Neural cell (in vitro differentiated cells): ENCODE measurements around the gene MED8.

ENCODE experiments used
- CTCF ChIP-seq: fragments of 450-650 bp; IDR thresholded peaks from 2 replicates; pipeline ENCODE4 v1.5.1; 2014; ENCODE audit warnings: antibody characterized with exemption, mild to moderate bottlenecking, moderate library complexity; ENCODE audit not compliant: poor library complexity, severe bottlenecking
- EZH2 ChIP-seq: fragments of 200-600, 300-800 bp; shearing (Covaris generic), sonication (generic); IDR thresholded peaks from 2 replicates; pipeline ENCODE4 v1.6.1; 2014; ENCODE audit warnings: antibody characterized with exemption, low read length, borderline replicate concordance, mild to moderate bottlenecking; ENCODE audit not compliant: insufficient read depth, poor library complexity, severe bottlenecking
- MXI1 ChIP-seq: fragments of 450-650 bp; conservative IDR thresholded peaks from 2 replicates; pipeline ENCODE4 v1.6.1; 2014; ENCODE audit warnings: antibody characterized with exemption, mild to moderate bottlenecking; ENCODE audit not compliant: poor library complexity, severe bottlenecking
- REST ChIP-seq: IDR thresholded peaks from 2 replicates; pipeline ENCODE4 v1.6.1; 2012; ENCODE audit warnings: borderline replicate concordance
- TAF1 ChIP-seq: IDR thresholded peaks from 2 replicates; pipeline ENCODE4 v1.6.1; 2012; ENCODE audit warnings: low read depth

- TF ChIP-seq CTCF (no peak), EZH2 (no peak), TAF1 (no peak), MXI1 (no peak), REST (no peak)
Observed at GRCh38 chr1:43421976-43422750, 32.6 kb upstream of the MED8 start.
